NCI-H1048 (cell line): ENCODE results near the gene STXBP5.

Source experiments
- DNase-seq: peaks from one replicate; lab custom pipeline; 2025; lab: John Stamatoyannopoulos, UW

STXBP5 gene

DNA sequence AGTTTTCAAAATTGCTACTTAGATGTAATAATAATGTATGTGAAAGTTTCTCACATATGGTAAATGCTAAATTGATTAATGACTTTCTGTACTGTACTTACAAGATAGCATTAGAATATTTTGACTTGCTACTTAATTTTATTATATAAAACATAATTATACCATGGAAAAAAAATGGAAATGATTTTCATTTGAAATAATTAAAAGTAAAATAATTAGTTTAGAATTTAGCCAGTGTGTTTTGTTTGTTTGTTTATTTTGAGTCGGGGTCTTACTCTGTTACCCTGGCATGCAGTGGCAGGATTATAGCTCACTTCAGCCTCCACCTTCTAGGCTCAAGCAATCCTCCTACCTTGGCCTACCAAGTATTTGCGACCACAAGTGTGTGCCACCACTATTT is 7.1 kb downstream of the STXBP5 start:
- no peak for DNase-seq

DNA sequence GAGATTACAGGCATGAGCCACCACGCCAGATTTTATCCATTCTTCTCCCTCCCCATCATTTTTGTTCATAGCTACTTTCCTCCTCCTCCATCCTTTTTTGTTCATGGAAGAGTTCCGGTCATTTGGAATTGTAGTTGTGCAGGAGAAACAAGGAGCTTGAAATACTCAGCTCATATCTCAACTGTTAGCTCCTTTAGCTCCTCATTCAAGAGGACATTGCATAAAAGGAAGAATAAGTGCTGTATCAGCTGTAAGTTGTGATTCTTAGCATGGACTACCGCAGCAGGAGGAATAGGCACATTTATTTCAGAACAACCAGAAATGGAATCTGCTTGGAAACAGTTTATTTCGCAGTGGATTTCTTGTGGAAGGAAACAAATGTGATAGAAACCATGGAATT is 7.6 kb downstream of the STXBP5 start:
- no peak for DNase-seq

DNA sequence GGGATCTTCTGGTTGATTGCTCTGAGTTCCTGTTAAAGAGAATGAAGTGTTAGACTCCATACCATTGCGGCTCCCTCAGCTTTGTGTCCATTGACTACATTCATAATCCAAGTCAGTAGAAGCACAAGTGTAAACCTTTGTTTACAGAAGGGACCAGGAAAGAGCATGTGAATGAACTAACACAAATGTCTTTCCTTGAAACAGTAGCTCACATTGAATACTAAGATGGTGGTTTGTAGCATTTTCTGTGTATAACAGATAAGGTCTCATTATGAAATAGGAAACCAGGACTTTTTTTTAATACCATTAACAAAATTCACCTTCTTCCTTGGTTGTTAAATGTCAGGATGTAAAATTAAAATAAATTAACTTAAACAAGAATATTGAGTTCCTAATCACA is 8.4 kb downstream of the STXBP5 start:
- no peak for DNase-seq

DNA sequence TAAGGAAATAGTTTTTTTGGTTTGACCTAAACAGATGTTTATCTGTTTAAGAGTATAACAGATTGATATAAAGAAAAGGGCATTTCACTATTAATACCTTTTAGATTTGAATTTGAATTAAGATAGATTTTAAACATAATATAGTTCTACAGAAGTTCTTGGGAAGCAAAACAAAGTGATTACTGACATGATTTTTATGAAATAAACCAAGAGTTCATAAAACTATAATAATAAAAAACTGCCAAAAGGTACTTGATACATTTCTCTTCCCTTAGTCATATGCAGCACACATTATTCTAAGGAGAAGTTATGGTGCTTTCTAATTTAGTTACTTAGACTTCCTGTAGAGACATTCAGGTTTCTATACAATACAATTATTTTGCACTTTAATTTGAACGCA is 9.6 kb downstream of the STXBP5 start:
- DNase-seq, result no peak

DNA sequence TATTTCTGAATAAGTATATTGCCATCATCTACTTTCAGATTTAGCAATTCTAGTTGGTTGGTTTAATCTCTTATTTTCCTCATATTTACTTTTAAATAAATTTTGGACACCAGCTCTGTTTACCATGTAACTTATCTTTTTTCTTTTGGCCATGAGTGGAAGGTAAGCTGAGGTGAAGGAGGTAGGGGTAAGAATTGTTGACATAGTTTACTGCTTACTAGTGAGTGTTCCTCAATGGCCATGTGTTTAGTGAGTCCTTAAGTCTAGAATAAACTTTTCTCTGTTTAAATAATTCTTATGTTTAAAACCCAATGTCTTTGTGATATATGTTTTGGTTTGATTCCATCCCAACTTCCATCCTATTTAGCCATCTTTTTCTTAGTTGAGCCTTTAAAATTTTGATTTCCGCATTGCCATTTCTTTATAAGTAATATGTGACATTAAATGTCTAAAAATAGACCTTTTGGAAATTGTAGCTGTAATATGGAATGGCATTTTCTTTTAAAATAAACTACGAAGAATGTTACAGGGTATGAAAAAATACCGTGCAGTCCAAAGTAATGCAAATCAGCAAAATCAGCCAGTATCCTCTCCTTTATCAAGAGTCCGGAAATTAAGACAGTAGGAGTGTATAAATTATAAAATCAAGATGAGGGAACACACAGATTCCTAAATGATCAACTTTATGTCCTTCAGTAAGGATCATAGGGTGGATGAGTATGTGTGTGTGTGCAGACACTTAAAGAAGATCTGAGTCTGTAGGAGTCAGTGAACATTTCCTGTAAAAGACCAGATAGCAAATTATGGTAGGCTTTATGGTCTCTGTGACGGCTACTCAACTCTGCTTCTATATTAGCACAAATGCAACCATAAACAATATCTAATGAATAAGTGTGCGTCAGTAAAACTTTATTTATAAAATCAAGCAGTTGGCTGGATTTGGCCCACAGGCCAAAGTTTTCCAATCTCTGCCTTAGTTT is 10.3 kb downstream of the STXBP5 start:
- DNase-seq, result no peak

DNA sequence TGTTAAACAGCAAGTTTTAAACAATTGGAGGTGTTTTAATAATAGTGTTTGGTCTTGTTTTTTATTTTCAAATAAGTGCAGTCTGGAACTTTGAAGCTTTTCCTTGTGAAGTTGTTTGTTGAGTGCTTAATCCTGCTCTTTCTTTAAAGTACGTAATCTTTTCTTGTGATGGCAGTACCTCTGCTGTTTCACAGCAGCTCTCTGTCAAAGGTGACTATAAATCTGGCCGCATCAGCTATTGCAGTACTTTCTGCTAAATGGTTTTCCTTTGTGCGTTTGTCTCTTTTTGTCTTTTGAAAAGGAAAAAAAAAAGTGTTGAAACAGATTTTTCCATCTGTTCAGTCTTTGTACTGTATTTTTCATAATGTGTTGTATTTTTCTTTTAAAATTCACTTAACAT is 12.7 kb downstream of the STXBP5 start:
- no peak for DNase-seq

DNA sequence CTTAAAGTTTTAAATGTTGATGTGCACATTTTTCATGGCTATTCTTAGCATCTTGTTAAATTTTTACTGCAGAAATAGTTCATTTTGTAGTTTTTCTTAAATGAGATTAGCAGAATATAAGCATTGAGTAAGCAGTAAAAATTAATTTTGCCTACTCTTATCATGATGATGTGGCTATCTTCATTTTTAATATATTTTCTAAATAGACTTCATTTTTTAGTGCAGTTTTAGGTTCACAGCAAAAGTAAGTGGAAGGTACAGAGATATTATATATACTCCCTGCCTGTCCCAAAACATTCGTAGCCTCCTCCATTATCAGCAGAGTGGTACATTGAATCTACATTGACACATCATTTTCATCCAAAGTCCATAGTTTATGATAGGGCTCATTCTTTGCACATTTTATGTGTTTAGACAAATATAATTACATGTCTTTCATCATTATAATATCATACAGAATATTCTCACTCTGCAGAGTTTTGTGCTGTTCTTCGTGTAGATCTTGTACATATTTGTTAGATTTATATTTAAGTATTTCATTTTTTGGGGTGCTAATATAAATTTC is 13.7 kb downstream of the STXBP5 start:
- no peak for DNase-seq

DNA sequence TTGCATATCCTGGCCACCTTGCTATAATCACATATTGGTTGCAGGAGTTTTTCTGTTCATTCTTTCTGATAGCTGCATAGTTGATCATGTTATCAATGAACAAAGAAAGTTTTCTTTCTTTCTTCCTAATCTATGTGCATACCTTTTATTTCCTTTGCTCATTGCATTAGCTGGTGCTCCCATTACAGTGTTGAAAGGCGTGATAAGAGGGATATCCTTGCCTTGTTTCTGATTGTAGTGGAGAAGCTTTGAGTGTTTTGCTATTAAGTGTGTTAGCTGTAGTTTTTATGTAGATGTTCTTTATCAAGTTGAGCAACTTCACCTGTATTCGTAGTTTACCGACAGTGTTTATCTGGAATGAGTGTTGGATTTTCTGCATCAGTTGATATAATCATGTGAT is 14.6 kb downstream of the STXBP5 start:
- no peak for DNase-seq

DNA sequence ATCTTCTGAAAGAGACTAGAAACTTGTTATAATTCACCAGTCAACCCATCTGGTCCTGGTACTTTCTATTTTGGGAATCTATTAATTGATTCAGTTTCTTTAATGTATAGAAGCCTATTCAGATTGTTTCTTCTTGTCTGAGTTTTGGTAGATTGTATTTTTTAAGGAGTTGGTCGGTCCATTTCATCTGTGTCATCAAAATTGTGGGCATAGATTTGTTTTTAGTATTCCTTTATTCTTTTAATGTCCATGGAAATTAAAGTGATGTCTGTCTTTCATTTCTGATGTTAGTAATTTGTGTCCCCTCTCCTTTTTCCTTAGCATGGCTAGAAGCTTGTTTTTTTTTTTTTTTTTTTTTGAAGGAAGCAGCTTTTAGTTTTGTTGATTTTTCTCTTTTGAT is 15.2 kb downstream of the STXBP5 start:
- DNase-seq, result no peak

DNA sequence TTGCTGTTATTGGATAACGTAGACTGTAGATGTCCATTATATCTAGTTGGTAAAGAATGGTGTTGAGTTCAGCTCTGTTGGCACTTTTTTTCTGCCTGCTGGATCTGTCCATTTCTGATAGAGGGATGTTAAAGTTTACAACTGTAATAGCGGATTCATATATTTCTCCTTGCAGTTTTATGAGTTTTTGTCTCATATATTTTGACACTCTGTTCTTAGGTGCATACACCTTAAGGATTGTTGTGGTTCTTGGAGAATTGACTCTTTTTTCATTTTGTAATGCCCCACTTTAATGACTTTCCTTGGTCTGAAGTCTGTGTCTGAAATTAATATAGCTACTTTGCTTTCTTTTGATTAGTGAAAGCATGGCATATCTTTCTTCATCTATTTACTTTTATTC is 16.1 kb downstream of the STXBP5 start:
- DNase-seq, result no peak

DNA sequence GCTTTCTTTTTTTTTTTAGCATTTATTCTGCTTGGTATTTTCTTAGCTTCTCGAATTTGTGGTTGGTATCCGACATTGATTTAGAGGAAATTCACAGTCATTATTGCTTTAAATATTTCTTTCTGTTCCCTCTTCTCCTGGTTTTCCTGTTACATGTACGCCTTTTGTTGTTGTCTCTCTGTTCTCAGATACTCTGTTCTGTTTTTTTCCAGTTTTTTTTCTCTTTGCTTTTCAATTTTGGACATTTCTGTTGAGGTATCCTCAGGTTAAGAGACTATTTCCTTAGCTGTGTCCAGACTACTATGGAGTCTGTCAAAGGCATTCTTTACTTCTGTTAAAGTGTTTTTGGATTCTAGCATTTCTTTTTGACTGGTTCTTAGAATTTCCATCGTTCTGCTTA is 17.5 kb downstream of the STXBP5 start:
- DNase-seq, result no peak

DNA sequence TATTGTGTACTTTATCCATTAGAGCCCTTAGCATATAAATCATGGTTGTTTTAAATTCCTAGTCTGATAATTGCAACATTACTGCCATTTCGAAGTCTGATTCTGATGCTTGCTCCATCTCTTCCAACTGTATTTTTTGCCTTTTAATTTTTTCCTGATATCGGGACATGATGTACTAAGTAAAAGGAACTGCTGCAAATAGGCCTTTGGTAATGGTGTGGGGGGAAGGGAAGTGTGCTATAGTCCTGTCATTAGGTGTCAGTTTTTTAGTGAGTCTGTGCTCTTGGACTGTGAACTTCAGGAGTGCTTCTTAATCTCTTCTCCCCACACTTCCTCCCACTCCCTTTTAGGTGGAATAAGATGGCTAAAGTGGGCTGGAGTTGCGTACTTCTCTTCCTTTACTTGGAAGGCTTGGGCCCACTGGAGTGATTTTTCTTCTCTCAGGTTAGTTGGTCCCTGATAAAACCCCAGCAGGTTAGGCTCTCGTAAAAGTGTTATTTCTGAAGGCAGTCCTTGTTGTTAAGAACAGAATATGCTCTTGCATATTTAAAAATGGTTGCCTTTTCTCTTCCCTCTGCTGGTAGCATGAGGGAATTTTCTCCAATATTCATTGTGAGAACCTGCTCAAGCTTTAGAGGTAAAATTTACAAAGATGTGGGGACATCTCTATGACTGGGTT is 18.1 kb downstream of the STXBP5 start:
- no peak for DNase-seq

DNA sequence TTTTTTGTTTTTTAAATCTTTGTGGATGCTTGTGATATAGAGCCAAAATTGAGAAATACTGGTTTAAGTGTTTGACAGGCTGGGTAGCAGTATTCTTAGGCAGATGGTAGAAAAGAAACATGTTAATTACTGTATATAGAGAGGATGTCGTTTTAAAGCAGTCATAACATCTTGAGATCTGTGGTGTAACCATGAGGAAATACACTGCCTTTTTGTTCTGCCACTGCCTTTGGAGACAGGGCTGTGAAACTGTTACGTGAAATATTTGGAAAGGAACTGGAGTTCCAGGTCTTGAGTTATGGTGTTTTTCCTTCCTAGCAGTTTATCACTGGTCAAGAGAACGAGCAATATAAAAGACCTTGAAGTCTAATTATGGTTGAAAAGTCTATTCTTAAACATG is 19.5 kb downstream of the STXBP5 start:
- no peak for DNase-seq

DNA sequence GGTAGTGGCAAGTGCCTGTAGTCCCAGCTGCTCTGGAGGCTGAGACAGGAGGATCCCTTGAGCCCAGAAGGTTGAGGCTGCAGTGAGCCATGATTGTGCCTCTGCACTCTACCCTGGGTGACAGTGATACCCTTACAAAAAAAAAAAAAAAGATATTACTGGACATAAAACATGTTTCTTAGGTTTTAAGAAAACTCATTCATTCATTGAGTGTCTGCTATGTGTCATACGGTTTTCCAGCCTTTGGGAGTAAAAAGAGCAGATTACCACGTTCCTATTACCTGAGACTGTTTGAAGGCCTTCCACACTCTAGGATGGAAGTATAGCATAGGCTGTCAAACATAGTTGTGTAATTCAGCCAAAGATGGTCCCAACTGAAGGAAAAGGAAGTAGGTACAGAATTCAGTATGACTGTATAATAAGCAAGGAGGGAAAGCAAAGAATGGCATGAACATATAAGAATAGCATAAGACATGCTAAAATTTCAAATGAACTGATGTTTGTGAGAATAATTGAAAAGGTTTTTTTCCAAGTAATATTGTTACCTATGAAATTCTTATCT is 22.0 kb downstream of the STXBP5 start:
- no peak for DNase-seq

DNA sequence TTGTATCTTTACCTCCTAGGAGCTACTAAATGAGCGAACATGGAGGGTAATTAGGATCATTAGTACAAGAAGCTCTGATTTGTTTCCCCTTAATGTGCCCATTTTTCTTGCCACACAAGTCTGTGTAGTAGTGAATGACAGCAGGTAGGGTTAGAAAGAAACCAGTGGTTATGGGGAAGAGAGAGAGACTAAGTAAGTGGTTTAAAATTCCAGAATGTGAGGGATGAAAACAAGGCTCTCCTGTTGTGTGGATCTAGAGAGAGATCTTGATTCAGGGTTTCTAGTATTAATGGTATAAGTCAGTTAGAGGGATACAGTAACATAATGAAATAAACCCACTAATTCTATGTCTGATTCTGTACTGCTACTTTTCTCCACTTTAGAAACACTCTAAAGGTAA is 22.7 kb downstream of the STXBP5 start:
- no peak for DNase-seq

DNA sequence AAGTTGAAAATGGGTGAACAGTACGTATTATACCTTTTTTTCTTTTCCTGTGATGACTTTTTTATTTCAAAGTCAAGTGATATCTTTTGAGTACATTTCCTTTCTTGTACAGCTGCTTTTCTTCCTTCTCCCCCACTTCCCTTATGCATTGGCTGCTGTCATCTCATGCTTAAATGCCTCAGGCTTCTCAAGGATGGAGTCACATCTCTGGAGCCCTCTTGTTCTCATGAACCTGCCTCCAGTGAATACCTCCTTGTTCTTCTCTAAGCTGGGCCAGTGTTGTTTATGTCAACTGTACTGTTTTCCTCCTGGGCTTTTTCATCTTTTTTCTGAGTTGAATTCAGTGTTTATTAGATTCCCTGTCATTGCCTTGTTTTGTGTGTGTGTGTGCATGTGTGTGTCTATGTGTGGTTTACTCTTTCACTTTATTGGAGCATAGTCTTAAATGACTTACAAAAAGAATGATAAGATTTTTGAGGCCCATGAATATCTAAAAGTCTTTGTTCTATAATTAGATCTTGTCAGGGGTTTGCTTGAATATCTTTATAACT is 23.6 kb downstream of the STXBP5 start:
- no peak for DNase-seq

DNA sequence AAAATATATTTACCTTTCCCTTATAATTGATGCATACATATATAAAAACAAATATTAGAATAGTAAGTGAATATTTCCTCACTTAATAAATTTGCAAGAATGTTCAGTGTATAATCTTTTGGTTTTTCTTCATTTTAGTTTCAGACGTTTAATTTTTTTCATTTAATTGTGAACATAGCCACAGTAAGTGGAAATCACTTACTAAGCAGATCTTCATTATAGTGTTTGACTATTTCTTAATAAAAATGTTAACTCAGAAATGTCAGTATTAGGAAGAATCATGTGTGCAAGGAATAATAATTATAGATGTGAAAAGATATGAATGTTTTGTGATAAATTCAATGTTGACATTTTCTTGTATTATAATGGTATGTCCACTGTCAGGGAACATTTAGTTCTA is 27.4 kb downstream of the STXBP5 start:
- DNase-seq, result no peak

DNA sequence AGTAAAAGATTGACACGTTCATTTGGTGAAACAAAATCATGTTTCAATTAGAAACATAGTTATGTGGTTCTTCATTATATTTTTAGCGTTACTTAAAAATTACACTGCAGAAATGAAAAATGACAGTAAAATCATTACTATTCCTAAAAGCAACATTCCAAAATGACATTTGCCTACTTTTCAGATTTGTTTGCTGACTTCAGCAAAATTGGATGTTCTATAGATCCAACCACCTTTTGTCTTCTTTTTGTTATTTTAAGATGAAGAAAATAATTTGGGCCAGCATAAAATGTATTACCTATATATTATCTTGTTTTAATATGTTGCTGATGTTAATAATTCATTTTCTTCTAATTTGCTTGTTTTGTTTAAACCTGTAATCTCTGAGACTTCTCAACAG is 30.5 kb downstream of the STXBP5 start:
- DNase-seq, result no peak

DNA sequence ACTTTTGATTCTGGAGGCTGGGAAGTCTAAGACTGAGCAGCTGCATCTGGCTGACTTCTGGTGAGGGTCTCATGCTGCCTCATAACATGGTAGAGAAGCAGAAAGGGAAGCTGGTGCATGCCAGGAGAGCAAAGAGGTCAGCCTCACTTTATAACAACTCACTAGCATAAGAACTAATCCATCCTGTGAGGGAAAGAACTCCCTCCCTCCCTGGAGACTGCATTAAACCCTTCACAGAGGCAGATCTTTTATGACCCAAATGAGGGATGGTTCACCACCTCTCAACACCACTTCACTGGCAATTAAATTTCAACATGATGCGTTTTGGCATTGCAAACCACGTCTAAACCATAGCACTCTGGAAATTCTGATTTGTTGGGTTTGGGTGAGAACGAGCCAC is 33.9 kb downstream of the STXBP5 start:
- DNase-seq, result no peak

DNA sequence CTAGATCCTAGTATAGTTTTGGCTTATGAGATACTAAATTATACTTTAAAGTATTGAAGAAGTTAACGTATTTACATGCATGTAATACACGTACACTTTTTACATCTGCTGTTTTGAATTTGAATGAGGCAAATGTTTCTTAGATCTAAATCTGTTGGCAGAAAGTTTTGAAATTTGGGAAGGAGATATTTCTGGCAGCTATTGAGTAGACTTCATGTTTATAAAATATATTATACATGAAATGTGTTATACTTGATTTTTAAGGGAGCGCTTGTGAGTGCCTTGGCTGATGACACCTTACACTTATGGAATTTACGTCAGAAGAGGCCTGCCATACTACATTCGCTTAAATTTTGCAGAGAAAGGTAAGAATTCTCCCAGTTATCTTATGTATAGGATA is 34.7 kb downstream of the STXBP5 start:
- no peak for DNase-seq

DNA sequence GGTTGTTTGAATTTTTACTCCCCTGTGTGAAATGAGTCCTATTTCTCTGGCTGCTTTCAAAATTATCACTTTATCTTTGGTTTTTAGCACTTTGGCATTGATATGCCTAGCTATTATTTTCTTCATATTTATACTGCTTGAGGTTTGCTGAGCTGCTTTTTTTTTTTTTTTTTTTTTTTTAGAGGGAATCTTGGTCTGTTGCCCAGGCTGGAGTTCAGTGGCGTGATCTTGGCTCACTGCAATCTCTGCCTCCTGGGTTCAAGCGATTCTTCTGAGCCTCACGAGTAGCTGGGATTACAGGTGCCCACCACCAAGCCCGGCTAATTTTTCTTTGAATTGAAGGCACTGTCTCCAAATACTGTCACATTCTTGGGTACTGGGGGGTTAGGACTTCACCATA is 40.6 kb downstream of the STXBP5 start:
- no peak for DNase-seq

DNA sequence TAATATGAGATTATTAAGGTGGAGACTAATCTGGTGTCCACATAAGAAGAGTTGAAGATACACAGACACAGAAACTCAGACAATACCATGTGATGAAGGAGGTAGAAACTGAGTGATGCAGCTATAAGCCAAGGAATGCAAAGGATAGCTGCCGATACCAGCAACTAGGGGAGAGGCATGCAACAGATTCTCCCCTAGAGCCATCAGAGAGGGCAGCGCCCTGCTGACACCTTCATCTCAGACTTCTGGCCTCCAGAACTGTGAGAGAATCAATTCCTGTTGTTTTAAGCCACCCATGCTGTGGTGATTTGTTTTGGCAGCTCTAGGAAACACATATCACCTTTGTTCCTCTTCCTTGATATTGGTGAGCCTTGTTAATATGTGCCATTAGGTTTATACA is 41.5 kb downstream of the STXBP5 start:
- DNase-seq, result no peak
